ENCODE measurements around the gene MIS12. TPM values are rescaled to one million over a fixed set of nuclear protein-coding genes. Genes with fewer than 3 reads are reported as not detected.
A peak's percentile ranks its signal among the peaks of the same experiment; 100 is the strongest.

The MIS12 gene
- total RNA-seq, 4 donors from 2014 or later, result 9.1 to 45.3 (median 19.3) TPM

GRCh38 chr17:5526821-5527598, 40.6 kb downstream of the MIS12 start:
- intact Hi-C loops (cut with DNase I; ENCODE audit: low total_unique reads), result loop anchor here (1.0 kb wide), 1 partner anchor 41 kb away; the partner anchor contains the start of genes DERL2 and MIS12

GRCh38 chr17:5527601-5528250, 41.4 kb downstream of the MIS12 start:
- DNase-seq, result no peak
- Histone ChIP-seq H3K9me3 (no peaks in the 10 kb centered on the region), H3K4me3 (no peak overlapping the region), H3K4me1 (peaks cover 15 to 18% of the 10 kb centered on the region in 2 donors), H3K27me3 (no peaks in the 10 kb centered on the region), H3K36me3 (no peaks in the 10 kb centered on the region), H3K27ac (peak overlapping the region; percentile 86 to 91 (median 87))
- in situ Hi-C loops (cut with MboI; ENCODE audit: low sequenced_read_pairs in 4 of 4), result no loop called here
- ATAC-seq, result no peak
- intact Hi-C loops (cut with DNase I; ENCODE audit: low total_unique reads), result no loop called here
- no peak for TF ChIP-seq CTCF (IDR thresholded peaks at IDR 0.05 in 4 of 5, conservative IDR thresholded peaks at IDR 0.05 in 1 of 5)
- no peak for TF ChIP-seq POLR2A (IDR thresholded peaks at IDR 0.05)

More at GRCh38 chr17:5526821-5527598, 40.6 kb downstream of the MIS12 start:
- peak; percentile 89 to 96 for DNase-seq
- in situ Hi-C loops (cut with MboI; ENCODE audit: low sequenced_read_pairs in 4 of 4), result no loop called here
- Histone ChIP-seq H3K27me3 (no peaks in the 10 kb centered on the region), H3K27ac (peak overlapping the region; percentile 86 to 91 (median 87)), H3K36me3 (no peaks in the 10 kb centered on the region), H3K4me1 (peaks cover 15 to 18% of the 10 kb centered on the region in 2 donors), H3K9me3 (no peaks in the 10 kb centered on the region), H3K4me3 (no peak overlapping the region)
- ATAC-seq, result peak; percentile 99 to 100
- TF ChIP-seq POLR2A (IDR thresholded peaks at IDR 0.05) (no peak), CTCF (IDR thresholded peaks at IDR 0.05 in 4 of 5, conservative IDR thresholded peaks at IDR 0.05 in 1 of 5) (no peak)

- TF ChIP-seq POLR2A (IDR thresholded peaks at IDR 0.05) (no peak), CTCF (IDR thresholded peaks at IDR 0.05 in 4 of 5, conservative IDR thresholded peaks at IDR 0.05 in 1 of 5) (no peak)
- DNase-seq (no peak), ATAC-seq (no peak)
- peaks cover 15 to 18% of the 10 kb centered on the region in 2 donors for H3K4me1 ChIP-seq
- H3K9me3 ChIP-seq, result no peaks in the 10 kb centered on the region
- in situ Hi-C loops (cut with MboI; ENCODE audit: low sequenced_read_pairs in 4 of 4), result no loop called here
- intact Hi-C loops (cut with DNase I; ENCODE audit: low total_unique reads), result no loop called here
- no peak overlapping the region for H3K4me3 ChIP-seq
- no peaks in the 10 kb centered on the region for H3K27me3 ChIP-seq
- H3K27ac ChIP-seq, result no peak overlapping the region
- no peaks in the 10 kb centered on the region for H3K36me3 ChIP-seq
These were observed 44.1 kb downstream of the MIS12 start for GRCh38 chr17:5530265-5531084.

- no peak overlapping the region for H3K27ac ChIP-seq
- intact Hi-C loops (cut with DNase I; ENCODE audit: low total_unique reads), result no loop called here
- TF ChIP-seq POLR2A (IDR thresholded peaks at IDR 0.05) (no peak), CTCF (IDR thresholded peaks at IDR 0.05 in 4 of 5, conservative IDR thresholded peaks at IDR 0.05 in 1 of 5) (no peak)
- no peaks in the 10 kb centered on the region for H3K27me3 ChIP-seq
- no peaks in the 10 kb centered on the region for H3K9me3 ChIP-seq
- DNase-seq, result no peak
- ATAC-seq, result no peak
- H3K36me3 ChIP-seq, result no peaks in the 10 kb centered on the region
- peaks cover 15 to 17% of the 10 kb centered on the region in 2 donors for H3K4me1 ChIP-seq
- no peak overlapping the region for H3K4me3 ChIP-seq
- in situ Hi-C loops (cut with MboI; ENCODE audit: low sequenced_read_pairs in 4 of 4), result no loop called here
These were observed 44.7 kb downstream of the MIS12 start for GRCh38 chr17:5531085-5531418.
